ENCODE data around the gene PPP2R2D.
"Not testable (repeated sequence)": the region's sequence is repeated elsewhere in the genome, so short reads cannot be mapped to it uniquely, and the experiment has no call there.

PPP2R2D gene

DNA sequence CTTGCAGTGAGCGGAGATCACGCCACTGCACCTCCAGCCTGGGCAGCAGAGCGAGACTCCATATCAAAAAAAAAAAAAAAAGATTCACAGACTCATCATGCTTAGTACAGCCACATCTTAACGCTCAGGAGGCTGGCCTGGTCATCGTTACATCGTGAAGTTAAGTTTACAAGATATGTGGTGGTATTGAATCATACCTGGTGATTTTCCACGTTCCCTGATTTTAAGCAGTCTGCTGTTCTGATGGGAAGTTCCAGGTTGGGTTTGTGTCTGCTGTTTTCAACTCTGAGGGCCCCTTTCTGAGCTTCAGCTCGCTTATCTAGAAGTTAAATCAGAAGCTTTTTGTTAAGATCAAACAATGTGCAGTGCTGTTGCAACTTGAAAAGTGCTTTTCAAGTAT lies 6.9 kb downstream of the PPP2R2D start:
- FAIRE-seq, result no peak
- DNase-seq (ENCODE audit: low spot score), result no peak

DNA sequence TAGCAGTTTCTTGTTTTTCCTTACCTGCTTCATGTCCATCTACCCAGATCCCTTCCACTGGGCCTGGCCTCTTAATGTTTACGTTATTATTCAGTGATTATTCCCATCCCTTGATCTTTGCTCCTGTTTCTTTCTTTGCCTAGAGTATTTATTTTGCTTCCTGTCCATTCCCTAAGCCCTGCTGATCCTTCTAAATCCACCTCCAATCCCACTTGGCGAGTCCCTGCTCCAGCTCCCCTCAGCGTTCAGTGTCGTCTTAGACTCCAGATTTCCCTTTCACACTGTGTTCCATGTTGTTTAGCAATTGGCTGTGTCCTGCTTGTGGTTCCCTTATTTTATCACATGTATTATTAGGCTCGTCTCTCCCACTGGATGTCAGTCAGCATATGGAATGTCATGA lies 7.3 kb downstream of the PPP2R2D start:
- no peak for DNase-seq (ENCODE audit: low spot score)
- no peak for FAIRE-seq

DNA sequence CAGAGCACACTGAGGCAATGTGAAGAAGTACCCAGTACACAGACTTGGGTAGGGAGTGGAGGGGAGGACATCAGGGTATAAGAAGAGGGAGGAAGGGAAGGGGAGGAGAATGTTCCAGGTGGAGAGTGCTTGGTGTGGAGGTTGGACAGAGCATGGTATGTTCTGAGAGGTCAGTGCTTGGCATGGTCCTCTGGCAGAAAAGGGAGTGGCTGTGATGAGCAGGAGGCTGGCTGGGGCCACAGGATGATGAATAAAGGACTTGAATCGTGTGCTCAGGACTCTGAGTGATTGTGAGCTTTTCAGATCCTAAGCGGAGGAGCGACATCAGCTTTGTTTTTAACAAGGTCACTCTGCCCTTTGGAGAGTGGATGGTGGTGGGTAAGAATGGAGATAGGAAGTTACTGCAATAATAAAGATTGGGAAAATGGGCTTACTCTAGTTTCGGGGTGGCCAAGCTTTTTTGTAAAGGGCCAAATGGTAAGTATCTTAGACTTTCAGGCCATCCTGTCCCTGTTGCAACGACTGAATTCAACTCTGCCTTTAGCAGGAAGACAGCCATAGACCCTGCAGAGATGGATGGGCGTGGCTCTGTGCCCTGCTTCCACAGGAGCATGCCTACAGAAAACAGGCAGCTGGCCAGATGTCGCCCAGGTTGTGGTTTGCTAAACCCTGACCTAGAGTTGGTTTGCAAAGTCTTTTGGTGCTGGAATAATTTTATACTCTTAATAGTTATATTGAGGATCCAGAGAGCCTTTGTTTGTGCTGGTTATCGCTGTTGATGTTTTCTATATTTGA lies 8.4 kb downstream of the PPP2R2D start:
- DNase-seq (ENCODE audit: low spot score) (no peak), FAIRE-seq (no peak)

DNA sequence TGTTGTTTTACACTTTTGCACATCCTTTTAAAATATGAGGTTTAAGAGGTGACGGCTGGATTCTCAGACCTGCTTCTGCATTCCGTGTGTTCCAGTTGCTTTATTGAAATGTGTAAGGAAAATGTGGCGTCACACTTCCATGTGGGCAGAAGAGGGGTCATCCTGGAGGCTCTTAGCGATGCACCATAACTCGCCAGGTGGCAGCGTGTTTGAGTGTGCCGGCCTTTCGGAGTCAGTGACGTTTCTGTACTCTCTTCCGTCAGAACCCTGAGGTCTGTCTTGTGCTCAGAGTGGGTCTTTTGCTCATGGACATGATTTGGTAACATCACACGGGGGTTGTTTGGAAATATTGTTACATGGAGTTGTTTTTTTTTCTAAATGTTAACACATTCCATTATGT lies 9.1 kb downstream of the PPP2R2D start:
- DNase-seq (ENCODE audit: low spot score) (no peak), FAIRE-seq (no peak)

DNA sequence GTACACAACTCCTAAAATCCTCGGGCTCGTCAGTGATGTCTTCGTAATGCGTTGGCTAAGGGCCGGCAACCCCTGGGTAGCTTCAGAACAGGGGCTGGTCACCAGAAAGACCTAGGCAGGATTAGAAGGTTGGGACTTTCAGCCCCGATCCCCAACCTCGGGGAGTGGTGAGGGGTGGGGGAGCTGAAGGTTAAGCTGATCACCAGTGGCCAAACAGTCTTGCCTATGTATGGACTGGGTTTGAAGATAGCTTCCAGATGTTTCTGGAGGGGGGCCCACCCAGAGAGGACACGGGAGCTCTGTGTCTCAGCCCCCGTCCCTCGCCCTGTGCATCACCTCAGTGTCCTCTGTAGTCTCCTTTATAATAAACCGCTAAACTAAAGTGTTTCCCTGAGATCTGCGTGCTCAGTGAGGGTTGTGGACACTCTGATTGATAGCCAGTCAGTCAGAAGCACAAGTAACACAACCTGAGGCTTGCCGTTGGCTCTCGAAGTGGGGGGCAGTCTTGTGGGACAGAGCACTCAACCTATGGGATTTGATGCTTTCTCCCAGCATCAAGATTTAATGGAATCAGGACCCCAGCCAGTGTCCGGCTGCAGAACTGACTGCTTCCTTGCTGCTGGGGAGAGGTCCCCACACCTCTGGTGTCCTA lies 10.0 kb downstream of the PPP2R2D start:
- FAIRE-seq (no peak), DNase-seq (ENCODE audit: low spot score) (no peak)

DNA sequence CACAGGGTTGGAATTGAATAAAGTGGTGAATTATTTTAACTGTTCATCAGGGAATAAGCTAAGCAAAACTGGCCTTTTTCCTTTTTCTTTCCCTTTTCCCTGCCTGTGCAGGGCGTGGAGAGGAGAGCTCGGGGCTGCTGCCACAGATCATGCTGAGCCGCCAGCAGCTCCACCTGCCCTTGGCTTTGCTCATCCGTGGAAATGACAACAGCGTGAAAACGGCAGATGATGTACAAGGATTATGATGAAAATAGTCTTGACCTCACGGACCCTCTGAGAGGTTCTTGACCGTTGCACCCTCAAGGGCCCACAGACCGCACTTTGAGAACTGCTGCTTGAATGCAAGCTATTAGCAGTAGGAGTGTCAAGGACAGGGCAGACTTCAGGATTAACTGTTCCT lies 10.6 kb downstream of the PPP2R2D start:
- DNase-seq (ENCODE audit: low spot score), result no peak
- no peak for FAIRE-seq

DNA sequence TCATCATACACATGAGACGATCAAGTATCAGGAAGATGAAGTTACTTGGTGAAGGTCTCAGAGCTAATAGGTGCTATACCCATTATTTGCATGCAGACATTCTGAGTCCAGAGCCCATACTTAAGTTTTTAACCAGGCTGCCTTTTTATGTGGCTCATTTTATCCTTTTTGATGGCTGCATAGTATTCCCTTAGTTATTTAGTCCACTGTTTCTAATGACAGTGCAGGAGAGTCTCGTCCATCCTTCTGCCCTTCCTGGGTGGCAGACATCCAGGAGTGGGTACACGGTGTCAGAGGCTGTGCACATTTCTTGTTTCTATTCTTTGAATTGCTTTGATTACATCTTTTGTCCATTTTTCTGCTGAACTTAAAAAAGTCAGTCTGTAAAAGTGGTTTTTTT lies 11.8 kb downstream of the PPP2R2D start:
- DNase-seq (ENCODE audit: low spot score) (no peak), FAIRE-seq (no peak)

DNA sequence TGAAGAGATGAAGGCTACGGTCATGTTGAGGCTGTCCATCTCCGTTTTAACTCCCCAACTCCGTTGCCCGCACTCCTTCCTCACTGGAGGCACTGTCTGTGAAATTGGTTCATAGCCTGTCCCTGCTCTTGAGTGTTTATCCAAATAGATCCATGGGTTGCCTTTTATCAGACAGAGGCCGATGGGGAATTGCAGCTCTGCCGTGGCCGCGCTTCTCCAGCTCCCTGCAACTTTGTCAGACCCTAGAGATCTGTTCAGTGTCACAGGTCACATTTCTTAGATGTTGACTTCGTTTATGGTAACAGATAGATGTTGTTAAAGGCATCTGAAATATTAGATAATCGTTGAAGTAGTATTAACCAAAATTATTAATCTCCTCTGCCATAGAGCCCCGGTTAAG lies 14.7 kb downstream of the PPP2R2D start:
- FAIRE-seq, result no peak
- DNase-seq (ENCODE audit: low spot score), result no peak

DNA sequence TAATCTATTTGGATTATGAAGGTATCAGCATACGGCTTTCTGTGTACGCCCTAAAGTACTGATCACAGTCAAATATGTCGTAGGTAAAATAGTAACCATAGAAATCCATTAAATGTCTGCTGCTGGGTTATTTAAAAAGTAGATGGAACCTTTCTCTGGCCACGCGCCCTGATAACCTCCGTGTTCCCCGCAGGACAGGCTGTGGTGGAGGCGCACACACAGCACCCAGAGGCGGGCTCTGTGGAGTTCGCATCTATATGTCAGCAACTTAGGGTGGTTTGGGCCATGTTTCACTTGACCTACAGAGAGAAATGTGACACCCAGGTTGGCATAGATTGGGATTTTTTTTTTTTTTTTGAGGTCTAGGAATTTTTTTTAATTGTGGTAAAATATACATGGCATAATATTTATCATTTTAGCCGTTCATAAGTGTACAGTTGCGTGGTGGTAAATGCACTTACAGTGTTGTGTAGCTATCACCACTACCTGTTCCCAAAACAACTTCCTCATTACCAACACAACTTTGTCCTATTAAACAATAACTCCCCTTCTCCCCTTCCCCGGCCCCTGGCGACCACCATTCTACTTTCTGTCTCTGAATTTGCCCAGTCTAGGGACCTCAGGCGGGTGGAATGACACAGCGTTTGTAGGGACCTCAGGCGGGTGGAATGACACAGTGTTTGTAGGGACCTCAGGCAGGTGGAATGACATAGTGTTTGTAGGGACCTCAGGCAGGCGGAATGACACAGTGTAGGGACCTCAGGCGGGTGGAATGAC lies 15.4 kb downstream of the PPP2R2D start:
- FAIRE-seq, result no peak
- no peak for DNase-seq (ENCODE audit: low spot score)

DNA sequence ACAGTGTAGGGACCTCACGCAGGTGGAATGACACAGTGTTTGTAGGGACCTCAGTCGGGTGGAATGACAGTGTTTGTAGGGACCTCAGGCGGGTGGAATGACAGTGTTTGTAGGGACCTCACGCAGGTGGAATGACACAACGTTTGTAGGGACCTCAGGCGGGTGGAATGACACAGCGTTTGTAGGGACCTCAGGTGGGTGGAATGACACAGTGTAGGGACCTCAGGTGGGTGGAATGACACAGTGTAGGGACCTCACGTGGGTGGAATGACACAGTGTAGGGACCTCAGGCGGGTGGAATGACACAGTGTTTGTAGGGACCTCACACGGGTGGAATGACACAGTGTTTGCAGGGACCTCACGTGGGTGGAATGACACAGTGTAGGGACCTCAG lies 16.0 kb downstream of the PPP2R2D start:
- not testable (repeated sequence) for FAIRE-seq; DNase-seq (ENCODE audit: low spot score)

DNA sequence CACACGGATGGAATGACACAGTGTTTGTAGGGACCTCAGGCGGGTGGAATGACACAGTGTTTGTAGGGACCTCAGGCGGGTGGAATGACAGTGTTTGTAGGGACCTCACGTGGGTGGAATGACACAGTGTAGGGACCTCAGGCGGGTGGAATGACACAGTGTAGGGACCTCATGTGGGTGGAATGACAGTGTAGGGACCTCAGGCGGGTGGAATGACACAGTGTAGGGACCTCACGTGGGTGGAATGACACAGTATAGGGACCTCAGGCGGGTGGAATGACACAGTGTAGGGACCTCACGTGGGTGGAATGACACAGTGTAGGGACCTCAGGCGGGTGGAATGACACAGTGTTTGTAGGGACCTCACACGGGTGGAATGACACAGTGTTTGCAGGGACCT lies 16.7 kb downstream of the PPP2R2D start:
- not testable (repeated sequence) for FAIRE-seq; DNase-seq (ENCODE audit: low spot score)

DNA sequence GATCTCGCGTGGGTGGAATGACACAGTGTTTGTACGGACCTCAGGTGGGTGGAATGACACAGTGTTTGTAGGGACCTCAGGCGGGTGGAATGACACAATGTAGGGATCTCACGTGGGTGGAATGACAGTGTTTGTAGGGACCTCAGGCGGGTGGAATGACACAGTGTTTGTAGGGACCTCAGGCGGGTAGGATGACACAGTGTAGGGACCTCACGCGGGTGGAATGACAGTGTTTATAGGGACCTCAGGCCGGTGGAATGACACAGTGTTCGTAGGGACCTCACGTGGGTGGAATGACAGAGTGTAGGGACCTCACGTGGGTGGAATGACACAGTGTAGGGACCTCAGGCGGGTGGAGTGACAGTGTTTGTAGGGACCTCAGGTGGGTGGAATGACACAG lies 18.7 kb downstream of the PPP2R2D start:
- not testable (repeated sequence) for DNase-seq (ENCODE audit: low spot score); FAIRE-seq

DNA sequence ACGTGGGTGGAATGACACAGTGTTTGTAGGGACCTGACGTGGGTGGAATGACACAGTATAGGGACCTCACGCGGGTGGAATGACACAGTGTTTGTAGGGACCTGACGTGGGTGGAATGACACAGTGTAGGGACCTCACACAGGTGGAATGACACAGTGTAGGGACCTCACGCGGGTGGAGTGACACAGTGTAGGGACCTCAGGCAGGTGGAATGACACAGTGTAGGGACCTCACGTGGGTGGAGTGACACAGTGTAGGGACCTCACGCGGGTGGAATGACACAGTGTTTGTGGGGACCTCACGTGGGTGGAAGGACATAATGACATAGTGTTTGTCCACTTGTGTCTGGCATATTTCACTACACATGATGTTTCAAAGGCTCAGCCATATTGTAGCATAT lies 19.3 kb downstream of the PPP2R2D start:
- FAIRE-seq, result no peak
- DNase-seq (ENCODE audit: low spot score), result no peak

DNA sequence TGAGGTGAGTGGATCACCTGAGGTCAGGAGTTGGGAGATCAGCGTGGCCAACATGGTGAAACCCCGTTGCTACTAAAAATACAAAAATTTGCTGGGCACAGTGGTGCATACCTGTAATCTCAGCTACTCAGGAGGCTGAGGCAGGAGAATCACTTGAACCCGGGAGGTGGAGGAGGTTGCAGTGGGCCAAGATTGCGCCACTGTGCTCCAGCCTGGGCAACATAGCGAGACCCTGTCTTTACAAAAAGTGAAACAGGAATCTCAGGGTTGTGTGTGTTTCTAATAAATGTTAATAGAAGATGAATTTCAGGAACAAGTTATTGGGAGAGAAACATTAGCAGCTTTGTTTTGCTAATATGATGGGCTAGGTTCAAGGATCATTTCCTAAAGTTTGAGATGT lies 19.9 kb downstream of the PPP2R2D start:
- FAIRE-seq (no peak), DNase-seq (ENCODE audit: low spot score) (no peak)

DNA sequence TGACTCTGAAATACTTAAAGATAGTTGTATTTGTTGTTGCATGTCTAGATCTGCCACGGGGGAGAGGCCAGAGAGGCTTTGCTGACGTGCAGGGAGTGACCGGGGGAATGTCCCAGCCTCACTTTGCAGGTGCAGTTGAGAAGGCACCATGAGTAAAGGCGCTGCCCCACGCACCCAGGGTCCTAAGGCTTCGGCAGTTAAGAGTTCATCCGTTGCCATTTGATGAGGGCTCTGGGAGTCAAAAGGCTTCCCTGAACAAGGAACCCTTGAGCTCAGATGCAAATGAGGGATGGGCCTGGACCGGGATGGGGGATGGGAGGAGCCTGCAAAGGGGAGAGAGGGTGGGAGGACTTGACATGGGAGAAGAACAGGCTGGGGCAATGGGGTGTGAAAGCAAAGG lies 20.4 kb downstream of the PPP2R2D start:
- DNase-seq (ENCODE audit: low spot score) (no peak), FAIRE-seq (no peak)

DNA sequence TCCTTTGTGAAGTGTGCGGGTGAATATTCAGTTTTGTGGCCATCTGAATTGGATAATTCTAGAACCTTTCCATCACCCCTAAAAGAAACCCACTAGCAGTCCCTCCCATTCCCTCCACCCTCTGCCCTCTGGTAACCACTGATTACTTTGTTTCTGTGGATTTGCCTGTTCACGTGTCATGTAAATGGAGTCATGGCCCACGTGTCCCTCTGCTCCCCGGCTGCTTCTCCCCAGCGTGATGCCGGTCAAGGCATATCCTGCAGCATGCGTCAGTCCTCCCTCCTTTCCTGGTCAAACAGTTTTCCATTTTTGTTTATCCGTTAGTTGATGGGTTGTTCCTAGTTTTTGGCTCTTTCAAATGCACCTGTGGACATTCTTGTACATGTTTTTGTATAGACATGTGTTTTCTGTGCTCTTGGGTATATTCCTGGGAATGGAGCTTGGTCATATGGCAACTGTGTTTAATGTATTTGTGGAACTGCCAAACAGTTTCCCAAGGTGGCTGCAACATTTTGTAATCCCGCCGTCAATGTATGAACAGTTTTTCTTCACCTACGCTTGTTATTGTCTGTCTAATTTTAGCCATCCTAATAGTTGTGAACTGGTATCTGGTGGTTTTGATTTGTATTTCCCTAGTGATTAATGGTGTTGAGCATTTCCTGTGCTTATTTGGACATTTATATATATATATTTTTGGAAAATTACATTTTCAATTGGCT lies 22.4 kb downstream of the PPP2R2D start:
- no peak for FAIRE-seq
- no peak for DNase-seq (ENCODE audit: low spot score)

DNA sequence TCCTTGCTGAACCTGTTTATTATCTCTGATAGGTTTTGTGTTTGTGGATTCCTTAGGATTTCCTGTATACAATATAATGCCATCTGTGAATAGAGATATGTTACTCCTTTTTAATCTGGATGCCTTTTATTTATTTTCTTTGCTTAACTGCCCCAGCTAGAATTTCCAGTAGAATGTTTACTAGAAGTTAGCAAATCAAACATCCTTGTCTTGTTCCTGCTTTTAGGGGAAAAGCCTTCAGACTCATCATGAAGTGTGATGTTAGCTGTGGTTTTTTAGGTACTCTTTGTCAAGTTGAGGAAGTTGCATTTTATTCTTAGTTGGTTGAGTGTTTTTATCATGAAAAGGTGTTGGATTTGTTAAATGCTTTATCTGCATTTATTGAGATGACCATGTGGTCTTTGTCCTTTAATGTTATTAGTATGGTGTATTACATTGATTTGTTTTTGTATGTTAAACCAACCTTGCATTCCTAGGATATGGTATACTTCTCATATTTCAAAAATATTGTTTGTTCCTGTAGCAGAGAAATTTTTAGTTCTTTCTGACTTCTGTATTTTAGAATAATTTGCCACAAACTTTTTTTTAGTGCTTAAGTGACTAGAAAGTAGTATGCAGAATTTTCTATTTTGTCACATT lies 24.3 kb downstream of the PPP2R2D start:
- DNase-seq (ENCODE audit: low spot score) (no peak), FAIRE-seq (no peak)

DNA sequence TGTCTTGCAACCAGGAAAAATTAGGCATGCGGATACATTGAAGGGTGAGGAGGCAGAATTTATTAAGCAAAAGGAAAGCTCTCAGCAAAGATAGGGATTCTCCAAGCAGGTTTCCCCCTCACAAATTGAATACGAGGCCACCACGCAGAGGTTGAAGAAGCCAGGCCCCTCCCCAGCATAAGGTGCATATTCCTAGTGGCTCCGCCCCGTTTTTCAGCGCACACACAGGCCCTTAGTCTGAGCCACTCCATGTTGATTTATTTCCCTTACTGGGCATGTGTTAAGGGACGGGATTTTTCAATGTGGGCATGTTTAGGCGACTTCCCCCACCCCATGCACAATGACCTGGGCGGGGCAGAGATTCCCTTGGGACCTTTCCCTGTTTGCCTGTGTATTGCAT lies 24.9 kb downstream of the PPP2R2D start:
- FAIRE-seq, result no peak
- no peak for DNase-seq (ENCODE audit: low spot score)

DNA sequence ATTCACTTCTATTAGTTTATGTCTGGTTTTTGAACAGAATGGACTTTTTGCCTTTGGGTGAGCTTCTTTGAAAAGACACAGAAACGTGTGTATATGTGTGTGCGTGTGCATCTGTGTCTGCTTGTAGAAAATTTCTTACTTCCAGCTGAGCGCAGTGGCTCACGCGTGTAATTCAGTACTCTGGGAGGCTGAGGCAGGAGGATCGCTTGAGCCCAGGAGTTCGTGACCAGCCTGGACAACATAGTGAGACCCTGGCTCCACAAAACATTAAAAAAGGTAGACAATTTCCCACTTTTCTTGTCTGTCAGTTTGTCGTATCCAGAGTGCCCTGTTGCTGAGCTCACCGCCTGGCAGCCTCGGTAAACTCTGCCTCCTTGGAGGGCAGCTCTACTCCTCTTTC lies 25.4 kb downstream of the PPP2R2D start:
- DNase-seq (ENCODE audit: low spot score), result no peak
- no peak for FAIRE-seq

DNA sequence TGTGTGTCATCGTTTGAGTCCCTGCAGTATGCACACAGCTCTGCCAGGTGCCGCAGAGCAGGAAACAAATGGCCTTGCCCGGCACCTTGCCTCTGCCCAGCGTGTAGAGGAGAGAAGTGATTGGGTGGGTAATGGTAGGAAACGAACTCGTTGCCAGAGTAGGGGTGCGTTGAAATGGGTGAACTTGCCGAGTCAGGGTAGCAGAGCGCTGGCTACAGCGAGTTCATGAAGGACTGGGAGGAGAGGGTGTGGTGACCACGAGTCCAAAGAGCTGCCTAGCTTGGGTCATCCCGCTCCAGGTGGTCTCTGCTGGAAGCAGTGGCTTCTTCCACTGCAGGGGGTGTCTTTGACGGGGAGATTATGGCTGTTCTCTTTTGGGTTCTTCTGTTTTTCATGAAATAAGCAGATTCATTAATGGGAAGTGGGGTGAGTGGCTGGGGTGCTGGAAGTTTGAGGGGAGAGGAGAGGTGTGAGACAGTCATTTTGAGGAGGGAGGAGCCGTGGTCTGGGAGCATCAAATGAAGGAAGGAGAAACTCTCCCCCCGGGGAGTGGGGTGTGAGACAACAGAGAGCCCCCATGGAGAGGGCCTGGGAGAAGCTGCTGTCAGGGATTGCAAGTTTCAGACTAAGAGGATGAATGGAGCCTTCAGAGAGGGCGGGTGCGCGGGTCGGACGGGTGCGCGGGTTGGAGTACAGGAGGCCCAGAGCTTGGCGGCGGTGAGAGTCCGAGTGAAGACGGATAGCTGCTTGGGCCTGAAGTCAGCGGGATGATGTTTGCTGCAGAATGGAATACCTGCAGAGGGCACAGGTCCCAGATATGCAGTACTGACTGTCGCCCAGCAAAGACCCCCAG lies 26.2 kb downstream of the PPP2R2D start:
- FAIRE-seq (no peak), DNase-seq (ENCODE audit: low spot score) (no peak)
